Lower lobe of right lung (tissue), 2 donors: ENCODE data around the gene MECR. TPM values are rescaled to one million over a fixed set of nuclear protein-coding genes. Genes with fewer than 3 reads are reported as not detected.

Source experiments
- ATAC-seq, 2 donors: fragments of 200-7000 bp; cut with Tn5 transposase; one replicate each; pipeline ENCODE4 v1.9.1; 2020 to 2022; ENCODE audit warnings: mild to moderate bottlenecking in 2 of 2, moderate library complexity in 2 of 2
- DNase-seq: peaks from one replicate; pipeline ENCODE4 v3.0.0-alpha.2; 2020
- H3K27ac ChIP-seq: fragments of 200-600 bp; one replicate; pipeline ENCODE4 v1.8.0; 2022
- H3K27me3 ChIP-seq: fragments of 200-600 bp; one replicate; pipeline ENCODE4 v1.8.0; 2022; ENCODE audit warnings: low read depth
- H3K36me3 ChIP-seq: fragments of 200-600 bp; one replicate; pipeline ENCODE4 v1.8.0; 2022; ENCODE audit warnings: mild to moderate bottlenecking
- H3K4me1 ChIP-seq: fragments of 200-600 bp; one replicate; pipeline ENCODE4 v1.8.0; 2022
- H3K4me3 ChIP-seq: fragments of 200-600 bp; one replicate; pipeline ENCODE4 v1.8.0; 2022; ENCODE audit warnings: mild to moderate bottlenecking
- H3K9me3 ChIP-seq: fragments of 200-600 bp; one replicate; pipeline ENCODE4 v1.8.0; 2022
- CTCF ChIP-seq: fragments of 200-600 bp; IDR thresholded peaks from one replicate; pipeline ENCODE4 v1.8.0; 2022; ENCODE audit warnings: antibody characterized with exemption, mild to moderate bottlenecking
- intact Hi-C: fragments of 100-400 bp; cut with DNase I; formaldehyde crosslinking; loops from one replicate; pipeline ENCODE4 v1.11.0; 2022
- total RNA-seq: library from RNA; stranded (reverse); fragmentation: NEBNext Ultra II Directional; extraction: Animal tissue kit (Norgen Biotek cat#: 25700); gene quantifications from one replicate; pipeline ENCODE4 v1.2.1, GENCODE V29; 2021
- donor health status: DM: no; HTN: yes; CAD: no; lungs with severe emphysema.

Gene MECR
- total RNA-seq, 1 donor from 2014 or later = 16.9 TPM

- H3K36me3 ChIP-seq = peaks cover 23% of the 10 kb centered on the region
- no peaks in the 10 kb centered on the region for H3K27me3 ChIP-seq
- no peak for ATAC-seq
- H3K4me3 ChIP-seq = no peak overlapping the region
- no peak for DNase-seq
- no peaks in the 10 kb centered on the region for H3K9me3 ChIP-seq
- intact Hi-C loops = no loop called here
- peaks cover 69% of the 10 kb centered on the region for H3K4me1 ChIP-seq
- no peak for TF ChIP-seq CTCF
- H3K27ac ChIP-seq = no peak overlapping the region
These were observed 59.2 kb downstream of the MECR start for GRCh38 chr1:29171521-29171920.

DNA sequence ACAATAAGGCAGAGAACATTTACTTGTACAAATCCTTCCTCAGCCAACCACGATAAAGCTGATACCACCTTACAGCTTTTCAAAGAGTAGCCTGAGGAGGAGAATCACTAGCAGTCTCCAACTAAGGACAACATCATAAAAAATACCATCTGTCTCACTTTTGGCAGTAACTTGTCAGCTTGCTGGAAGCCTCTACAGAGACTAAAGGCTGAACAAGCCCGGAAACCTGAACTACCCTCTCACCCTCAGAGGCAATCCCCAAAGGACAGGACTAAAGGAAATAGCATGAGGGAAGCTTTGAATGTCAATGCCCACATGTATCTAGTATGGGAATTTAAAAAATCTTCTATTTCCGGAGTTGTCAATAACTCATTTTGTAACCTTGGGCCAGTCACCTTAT, 59.6 kb downstream of the MECR start:
- H3K27me3 ChIP-seq = no peaks in the 10 kb centered on the region
- H3K36me3 ChIP-seq = peaks cover 28% of the 10 kb centered on the region
- peaks cover 69% of the 10 kb centered on the region for H3K4me1 ChIP-seq
- DNase-seq = no peak
- intact Hi-C loops = no loop called here
- H3K9me3 ChIP-seq = no peaks in the 10 kb centered on the region
- no peak overlapping the region for H3K4me3 ChIP-seq
- TF ChIP-seq CTCF = no peak
- no peak overlapping the region for H3K27ac ChIP-seq
- no peak for ATAC-seq

- Histone ChIP-seq H3K27ac (no peak overlapping the region), H3K27me3 (no peaks in the 10 kb centered on the region), H3K4me1 (peaks cover 68% of the 10 kb centered on the region), H3K4me3 (no peak overlapping the region), H3K36me3 (peaks cover 38% of the 10 kb centered on the region), H3K9me3 (no peaks in the 10 kb centered on the region)
- no peak for ATAC-seq
- TF ChIP-seq CTCF = no peak
- DNase-seq = no peak
- intact Hi-C loops = no loop called here
These were observed 60.8 kb downstream of the MECR start for GRCh38 chr1:29169976-29170375.

- Histone ChIP-seq H3K9me3 (no peaks in the 10 kb centered on the region), H3K36me3 (peaks cover 51% of the 10 kb centered on the region), H3K27ac (no peak overlapping the region), H3K27me3 (no peaks in the 10 kb centered on the region), H3K4me1 (peaks cover 62% of the 10 kb centered on the region), H3K4me3 (no peak overlapping the region)
- intact Hi-C loops = no loop called here
- no peak for ATAC-seq
- TF ChIP-seq CTCF = no peak
- no peak for DNase-seq
These were observed 62.8 kb downstream of the MECR start for GRCh38 chr1:29167904-29168303.

- Histone ChIP-seq H3K36me3 (peaks cover 53% of the 10 kb centered on the region), H3K27ac (no peak overlapping the region), H3K27me3 (no peaks in the 10 kb centered on the region), H3K4me1 (peaks cover 62% of the 10 kb centered on the region), H3K4me3 (no peak overlapping the region), H3K9me3 (no peaks in the 10 kb centered on the region)
- intact Hi-C loops = no loop called here
- DNase-seq = peak; percentile 26
- ATAC-seq = peak in 1 of 2 donors; percentile 30
- no peak for TF ChIP-seq CTCF
These were observed 64.3 kb downstream of the MECR start for GRCh38 chr1:29166291-29166878.

GRCh38 chr1:29164588-29164987, 66.1 kb downstream of the MECR start:
- DNase-seq (no peak), ATAC-seq (no peak)
- Histone ChIP-seq H3K4me1 (peaks cover 50% of the 10 kb centered on the region), H3K27ac (no peak overlapping the region), H3K27me3 (no peaks in the 10 kb centered on the region), H3K36me3 (peaks cover 61% of the 10 kb centered on the region), H3K4me3 (no peak overlapping the region), H3K9me3 (no peaks in the 10 kb centered on the region)
- intact Hi-C loops = no loop called here
- no peak for TF ChIP-seq CTCF
